Cortex of kidney (tissue), 1 donor: Measurements from ENCODE around the gene CLEC4F.
"Not testable (repeated sequence)": the region's sequence is repeated elsewhere in the genome, so short reads cannot be mapped to it uniquely, and the experiment has no call there.

Source experiments
- DNase-seq: peaks from one replicate; lab custom pipeline; 2025; lab: John Stamatoyannopoulos, UW

Gene CLEC4F

GRCh38 chr2:70826696-70827350 is 6.4 kb upstream of the CLEC4F start:
- DNase-seq: no peak

GRCh38 chr2:70823249-70823648 is 2.9 kb upstream of the CLEC4F start:
- no peak for DNase-seq

GRCh38 chr2:70822843-70823242 is 2.4 kb upstream of the CLEC4F start:
- DNase-seq: no peak

GRCh38 chr2:70817284-70817954 is 3.0 kb downstream of the CLEC4F start:
- DNase-seq: no peak

- no peak for DNase-seq
Measured at GRCh38 chr2:70816726-70817125, 3.7 kb downstream of the CLEC4F start.

GRCh38 chr2:70808983-70809958 is 11.1 kb downstream of the CLEC4F start:
- no peak for DNase-seq

GRCh38 chr2:70807828-70808118 is 12.6 kb downstream of the CLEC4F start:
- DNase-seq: no peak

- DNase-seq: no peak
Measured at GRCh38 chr2:70807102-70807827, 13.1 kb downstream of the CLEC4F start.

- DNase-seq: no peak
Measured at GRCh38 chr2:70806620-70807019, 13.8 kb downstream of the CLEC4F start.

- DNase-seq: no peak
Measured at GRCh38 chr2:70806013-70806412, 14.4 kb downstream of the CLEC4F start.

- DNase-seq: no peak
Measured at GRCh38 chr2:70801607-70802263, 18.7 kb downstream of the CLEC4F start.

- no peak for DNase-seq
Measured at GRCh38 chr2:70799706-70800105, 20.7 kb downstream of the CLEC4F start.

- not testable (repeated sequence) for DNase-seq
Measured at GRCh38 chr2:70797996-70798395, 22.4 kb downstream of the CLEC4F start.

GRCh38 chr2:70797506-70797905 is 22.9 kb downstream of the CLEC4F start:
- DNase-seq: no peak

- no peak for DNase-seq
Measured at GRCh38 chr2:70796262-70796661, 24.1 kb downstream of the CLEC4F start.

GRCh38 chr2:70795164-70795995 is 25.0 kb downstream of the CLEC4F start:
- DNase-seq: no peak

- no peak for DNase-seq
Measured at GRCh38 chr2:70793450-70793849, 26.9 kb downstream of the CLEC4F start.

- DNase-seq: no peak
Measured at GRCh38 chr2:70790136-70790828, 30.1 kb downstream of the CLEC4F start, which contains the start of gene FIGLA. Gene FIGLA (minus strand): TSS chr2:70790643. CDS start chr2:70790638, 5 bp downstream.

- DNase-seq: no peak
Measured at GRCh38 chr2:70789304-70790135, 30.9 kb downstream of the CLEC4F start.
